ENCODE data around the gene TROAP. TPM values are rescaled to one million over a fixed set of nuclear protein-coding genes. Genes with fewer than 3 reads are reported as not detected.
A peak's percentile ranks its signal among the peaks of the same experiment; 100 is the strongest.

The TROAP gene
- total RNA-seq, 1 donor from 2014 or later: 31.7 TPM

DNA sequence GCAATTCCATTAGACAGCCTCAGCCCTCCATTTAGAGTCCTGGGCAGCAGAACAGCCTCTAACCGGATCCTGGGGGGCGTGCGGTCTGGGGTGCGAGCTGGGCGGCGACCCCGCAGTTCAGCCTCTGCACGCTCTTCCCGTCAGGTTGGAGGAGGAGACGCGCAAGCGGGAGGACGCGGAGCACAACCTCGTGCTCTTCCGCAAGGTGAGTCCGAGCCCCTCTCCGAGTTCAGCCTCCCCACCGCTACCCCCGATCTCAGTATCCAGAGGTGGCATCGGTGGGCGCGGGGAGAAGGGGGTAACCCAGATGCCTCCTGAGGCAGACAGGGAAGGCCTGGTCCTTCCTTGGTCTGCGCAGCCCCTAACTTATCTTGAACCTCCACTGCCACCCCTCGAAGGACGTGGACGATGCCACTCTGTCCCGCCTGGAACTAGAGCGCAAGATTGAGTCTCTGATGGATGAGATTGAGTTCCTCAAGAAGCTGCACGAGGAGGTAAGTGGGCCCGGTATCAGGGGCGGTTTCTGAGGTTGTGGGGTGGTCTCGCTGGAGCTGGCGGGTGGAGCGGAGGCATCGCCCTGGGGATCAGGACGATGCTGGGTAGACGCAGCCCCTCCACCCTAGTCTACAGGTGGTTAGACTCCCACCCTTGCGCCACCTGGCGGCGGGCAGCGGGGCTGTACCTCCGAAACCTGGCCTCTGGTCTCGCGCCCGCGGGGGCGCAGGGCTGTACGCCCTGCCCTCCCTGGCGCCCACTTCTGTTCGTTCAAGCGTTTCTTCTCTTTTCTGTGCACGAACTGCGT, 26.8 kb upstream of the TROAP start:
- H3K4me3 ChIP-seq (ENCODE audit: low read depth, low read length): no peak overlapping the region
- DNase-seq (ENCODE audit: low read depth): no peak
- TF ChIP-seq, protein P1, sequence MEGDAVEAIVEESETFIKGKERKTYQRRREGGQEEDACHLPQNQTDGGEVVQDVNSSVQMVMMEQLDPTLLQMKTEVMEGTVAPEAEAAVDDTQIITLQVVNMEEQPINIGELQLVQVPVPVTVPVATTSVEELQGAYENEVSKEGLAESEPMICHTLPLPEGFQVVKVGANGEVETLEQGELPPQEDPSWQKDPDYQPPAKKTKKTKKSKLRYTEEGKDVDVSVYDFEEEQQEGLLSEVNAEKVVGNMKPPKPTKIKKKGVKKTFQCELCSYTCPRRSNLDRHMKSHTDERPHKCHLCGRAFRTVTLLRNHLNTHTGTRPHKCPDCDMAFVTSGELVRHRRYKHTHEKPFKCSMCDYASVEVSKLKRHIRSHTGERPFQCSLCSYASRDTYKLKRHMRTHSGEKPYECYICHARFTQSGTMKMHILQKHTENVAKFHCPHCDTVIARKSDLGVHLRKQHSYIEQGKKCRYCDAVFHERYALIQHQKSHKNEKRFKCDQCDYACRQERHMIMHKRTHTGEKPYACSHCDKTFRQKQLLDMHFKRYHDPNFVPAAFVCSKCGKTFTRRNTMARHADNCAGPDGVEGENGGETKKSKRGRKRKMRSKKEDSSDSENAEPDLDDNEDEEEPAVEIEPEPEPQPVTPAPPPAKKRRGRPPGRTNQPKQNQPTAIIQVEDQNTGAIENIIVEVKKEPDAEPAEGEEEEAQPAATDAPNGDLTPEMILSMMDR (conservative IDR thresholded peaks at IDR 0.05; ENCODE audit: low read depth, low read length): peak; percentile 77

DNA sequence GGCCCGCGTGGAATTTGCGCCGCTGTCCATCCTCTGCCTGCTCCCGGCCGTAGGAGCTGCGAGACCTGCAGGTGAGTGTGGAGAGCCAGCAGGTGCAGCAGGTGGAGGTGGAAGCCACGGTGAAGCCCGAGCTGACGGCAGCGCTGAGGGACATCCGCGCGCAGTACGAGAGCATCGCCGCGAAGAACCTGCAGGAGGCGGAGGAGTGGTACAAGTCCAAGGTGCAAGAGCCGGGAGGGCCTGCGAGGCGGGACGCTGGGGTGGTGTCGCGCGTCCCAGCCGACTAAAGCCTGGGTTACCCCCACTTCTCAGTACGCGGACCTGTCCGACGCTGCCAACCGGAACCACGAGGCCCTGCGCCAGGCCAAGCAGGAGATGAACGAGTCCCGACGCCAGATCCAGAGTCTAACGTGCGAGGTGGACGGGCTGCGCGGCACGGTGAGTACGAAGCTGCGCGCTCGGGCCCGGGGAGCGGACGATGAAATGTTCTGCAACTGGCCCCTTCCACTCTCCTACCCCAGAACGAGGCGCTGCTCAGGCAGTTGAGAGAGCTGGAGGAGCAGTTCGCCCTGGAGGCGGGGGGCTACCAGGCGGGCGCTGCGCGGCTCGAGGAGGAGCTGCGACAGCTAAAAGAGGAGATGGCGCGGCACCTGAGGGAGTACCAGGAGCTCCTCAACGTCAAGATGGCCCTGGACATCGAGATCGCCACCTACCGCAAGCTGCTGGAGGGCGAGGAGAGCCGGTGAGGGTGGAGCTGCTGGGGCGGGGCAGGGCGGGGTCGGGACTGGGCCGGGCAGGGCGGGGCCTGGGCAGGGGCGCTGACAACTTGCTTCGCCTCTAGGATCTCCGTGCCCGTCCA, 26.0 kb upstream of the TROAP start:
- TF ChIP-seq, protein P1 (conservative IDR thresholded peaks at IDR 0.05; ENCODE audit: low read depth, low read length): no peak
- no peak for DNase-seq (ENCODE audit: low read depth)
- H3K4me3 ChIP-seq (ENCODE audit: low read depth, low read length): no peak overlapping the region

DNA sequence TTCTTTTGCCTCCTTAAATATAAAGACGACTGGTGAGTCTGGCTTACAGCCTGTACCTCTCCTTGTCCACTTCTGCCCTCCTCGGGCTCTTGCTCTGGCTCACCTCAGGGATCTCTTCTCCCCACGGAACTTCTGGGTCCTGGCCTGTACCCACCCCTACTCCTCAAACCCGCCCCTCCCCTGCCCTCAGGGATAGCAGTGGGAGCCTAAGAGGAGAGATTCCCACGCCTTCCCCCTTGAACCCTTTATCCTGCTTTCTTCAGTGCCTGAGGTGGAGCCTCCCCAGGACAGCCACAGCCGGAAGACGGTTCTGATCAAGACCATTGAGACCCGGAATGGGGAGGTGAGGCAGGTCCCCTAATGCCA, 25.4 kb upstream of the TROAP start:
- H3K4me3 ChIP-seq (ENCODE audit: low read depth, low read length): no peak overlapping the region
- no peak for DNase-seq (ENCODE audit: low read depth)
- TF ChIP-seq, protein P1 (conservative IDR thresholded peaks at IDR 0.05; ENCODE audit: low read depth, low read length): no peak

DNA sequence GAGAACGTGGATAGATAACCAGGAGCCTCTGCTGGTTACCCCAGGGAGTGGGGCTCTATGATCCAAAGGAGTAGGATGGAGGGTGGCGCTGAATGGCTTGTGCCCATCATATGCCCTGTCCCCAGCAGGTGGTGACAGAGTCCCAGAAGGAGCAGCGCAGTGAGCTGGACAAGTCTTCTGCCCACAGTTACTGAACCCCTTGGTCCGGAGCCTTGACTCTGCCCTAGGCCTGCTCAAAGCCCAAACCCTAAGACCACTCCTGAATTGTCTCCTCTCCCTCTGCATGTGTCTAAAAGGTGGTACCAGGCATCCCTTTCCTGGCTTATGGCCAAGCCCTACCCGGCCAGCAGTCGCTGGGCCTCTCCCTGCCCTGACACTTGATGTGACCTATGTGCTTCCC, 24.9 kb upstream of the TROAP start:
- H3K4me3 ChIP-seq (ENCODE audit: low read depth, low read length): no peak overlapping the region
- no peak for DNase-seq (ENCODE audit: low read depth)
- TF ChIP-seq, protein P1 (conservative IDR thresholded peaks at IDR 0.05; ENCODE audit: low read depth, low read length): peak; percentile 39

DNA sequence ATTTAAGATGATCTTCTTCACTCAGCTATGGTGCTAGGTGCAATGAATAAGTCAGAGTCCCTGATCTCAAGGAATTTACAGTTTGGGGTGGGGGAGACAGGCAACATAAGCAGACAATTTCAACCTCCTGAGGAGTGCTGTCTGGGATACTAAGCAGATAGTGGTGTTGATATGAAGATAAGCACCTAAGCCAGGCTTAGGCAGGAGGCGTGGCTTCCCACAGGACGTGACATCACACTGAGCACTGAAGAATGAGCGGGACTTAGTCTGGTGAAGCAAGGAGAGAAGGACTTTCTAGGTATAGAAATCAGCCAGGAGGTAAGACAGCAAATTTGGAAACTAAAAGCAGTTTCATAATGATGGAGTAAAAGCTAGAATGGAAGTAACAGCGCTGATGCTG, 21.3 kb upstream of the TROAP start:
- no peak overlapping the region for H3K4me3 ChIP-seq (ENCODE audit: low read depth, low read length)
- DNase-seq (ENCODE audit: low read depth): no peak
- TF ChIP-seq, protein P1 (conservative IDR thresholded peaks at IDR 0.05; ENCODE audit: low read depth, low read length): no peak

DNA sequence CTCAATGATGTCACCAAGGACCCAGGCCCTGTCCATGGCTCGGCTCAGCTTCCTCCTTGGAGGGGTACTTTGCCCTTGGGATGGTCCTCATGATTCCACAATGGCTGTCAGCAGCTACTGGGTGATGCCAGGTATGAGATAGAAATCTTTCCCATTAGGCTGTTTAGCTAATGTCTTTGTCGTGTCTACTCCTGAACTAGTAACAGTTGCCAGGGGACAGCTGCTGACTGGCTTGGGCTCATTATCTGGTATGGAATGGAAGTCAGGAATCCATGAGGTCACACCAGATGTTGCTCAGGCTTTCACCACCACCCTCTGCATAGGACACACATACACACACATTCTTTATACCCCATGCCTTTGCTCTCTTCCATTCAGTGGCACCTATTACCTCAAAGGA, 18.9 kb upstream of the TROAP start:
- TF ChIP-seq, protein P1 (conservative IDR thresholded peaks at IDR 0.05; ENCODE audit: low read depth, low read length): no peak
- DNase-seq (ENCODE audit: low read depth): no peak
- no peak overlapping the region for H3K4me3 ChIP-seq (ENCODE audit: low read depth, low read length)
